Activated naive CD8-positive, alpha-beta T cell treated with anti-CD3 and anti-CD28 coated beads for 36 hours (primary cell): ENCODE measurements around the gene PET100. TPM values are rescaled to one million over a fixed set of nuclear protein-coding genes. Genes with fewer than 3 reads are reported as not detected.

Experiments used
- DNase-seq: peaks from one replicate; pipeline ENCODE4 v3.0.0; 2021
- H3K27ac Mint-ChIP-seq: one replicate; pipeline ENCODE4 v1.8.0; 2022; ENCODE audit warnings: mild to moderate bottlenecking, moderate library complexity, mixed read lengths
- H3K27me3 Mint-ChIP-seq: one replicate; pipeline ENCODE4 v1.8.0; 2022; ENCODE audit warnings: mild to moderate bottlenecking, mixed read lengths
- H3K36me3 Mint-ChIP-seq: one replicate; pipeline ENCODE4 v1.8.0; 2021; ENCODE audit warnings: mild to moderate bottlenecking, mixed read lengths
- H3K4me1 Mint-ChIP-seq: one replicate; pipeline ENCODE4 v1.8.0; 2021; ENCODE audit warnings: mixed read lengths
- H3K4me3 Mint-ChIP-seq: one replicate; pipeline ENCODE4 v1.8.0; 2022; ENCODE audit warnings: mild to moderate bottlenecking, moderate library complexity, mixed read lengths
- H3K9me3 Mint-ChIP-seq: one replicate; pipeline ENCODE4 v1.8.0; 2022; ENCODE audit warnings: mixed read lengths
- total RNA-seq, 2 experiments: library from RNA; stranded (reverse); gene quantifications; one replicate each; pipeline ENCODE4 v1.2.3, GENCODE V29; 2021

PET100 gene
- total RNA-seq, 2 experiments from 2014 or later: 83.7 to 86.0 TPM

- no peak overlapping the region for H3K27ac Mint-ChIP-seq
- H3K4me1 Mint-ChIP-seq: peaks cover 14% of the 10 kb centered on the region
- peaks cover 2% of the 10 kb centered on the region for H3K9me3 Mint-ChIP-seq
- H3K4me3 Mint-ChIP-seq: peak overlapping the region; percentile 69
- DNase-seq: peak; percentile 54
- H3K27me3 Mint-ChIP-seq: peaks cover 45% of the 10 kb centered on the region
- no peaks in the 10 kb centered on the region for H3K36me3 Mint-ChIP-seq
These were observed 40.7 kb downstream of the PET100 start for GRCh38 chr19:7670150-7670783.

GRCh38 chr19:7670790-7671189 is 41.2 kb downstream of the PET100 start:
- Mint-ChIP-seq H3K27ac (no peak overlapping the region), H3K4me1 (peaks cover 15% of the 10 kb centered on the region), H3K27me3 (peaks cover 48% of the 10 kb centered on the region), H3K4me3 (peak overlapping the region; percentile 69), H3K36me3 (no peaks in the 10 kb centered on the region), H3K9me3 (peaks cover 2% of the 10 kb centered on the region)
- DNase-seq: no peak

- H3K4me3 Mint-ChIP-seq: no peak overlapping the region
- H3K27ac Mint-ChIP-seq: no peak overlapping the region
- peaks cover 65% of the 10 kb centered on the region for H3K27me3 Mint-ChIP-seq
- H3K9me3 Mint-ChIP-seq: peaks cover 2% of the 10 kb centered on the region
- H3K36me3 Mint-ChIP-seq: no peaks in the 10 kb centered on the region
- no peak for DNase-seq
- H3K4me1 Mint-ChIP-seq: peaks cover 31% of the 10 kb centered on the region
These were observed 42.9 kb downstream of the PET100 start for GRCh38 chr19:7672522-7672921.

- Mint-ChIP-seq H3K27me3 (peaks cover 65% of the 10 kb centered on the region), H3K4me1 (peaks cover 43% of the 10 kb centered on the region)
These were observed 44.7 kb downstream of the PET100 start for GRCh38 chr19:7674010-7675005.

GRCh38 chr19:7676376-7676775 is 46.8 kb downstream of the PET100 start:
- H3K27ac Mint-ChIP-seq: no peak overlapping the region
- no peaks in the 10 kb centered on the region for H3K36me3 Mint-ChIP-seq
- peaks cover 50% of the 10 kb centered on the region for H3K27me3 Mint-ChIP-seq
- H3K4me3 Mint-ChIP-seq: peak overlapping the region; percentile 18
- DNase-seq: no peak
- H3K9me3 Mint-ChIP-seq: peaks cover 2% of the 10 kb centered on the region
- peaks cover 45% of the 10 kb centered on the region for H3K4me1 Mint-ChIP-seq

More at GRCh38 chr19:7674010-7675005, 44.7 kb downstream of the PET100 start:
- Mint-ChIP-seq H3K36me3 (no peaks in the 10 kb centered on the region), H3K27ac (no peak overlapping the region), H3K9me3 (peaks cover 2% of the 10 kb centered on the region), H3K4me3 (no peak overlapping the region)
- peak; percentile 40 for DNase-seq

GRCh38 chr19:7676854-7677253 is 47.3 kb downstream of the PET100 start, which contains the start of gene MCEMP1:
MCEMP1 (plus strand) TSS chr19:7677090; CDS start chr19:7677121, 31 bp downstream.
- Mint-ChIP-seq H3K27ac (peak within 1 kb of the TSS; percentile 28), H3K9me3 (peaks cover 2% of the 10 kb centered on the region), H3K27me3 (peaks cover 45% of the 10 kb centered on the region), H3K36me3 (peaks cover 2% of the 10 kb centered on the region), H3K4me1 (peaks cover 49% of the 10 kb centered on the region), H3K4me3 (peak within 1 kb of the TSS; percentile 18)
- no peak for DNase-seq

GRCh38 chr19:7677669-7678311 is 48.2 kb downstream of the PET100 start:
- DNase-seq: no peak
- peaks cover 6% of the 10 kb centered on the region for H3K36me3 Mint-ChIP-seq
- H3K4me3 Mint-ChIP-seq: no peak overlapping the region
- H3K27ac Mint-ChIP-seq: no peak overlapping the region
- H3K4me1 Mint-ChIP-seq: peaks cover 53% of the 10 kb centered on the region
- H3K9me3 Mint-ChIP-seq: peaks cover 2% of the 10 kb centered on the region
- peaks cover 44% of the 10 kb centered on the region for H3K27me3 Mint-ChIP-seq

- peak; percentile 69 for DNase-seq
- peaks cover 11% of the 10 kb centered on the region for H3K36me3 Mint-ChIP-seq
- peaks cover 53% of the 10 kb centered on the region for H3K4me1 Mint-ChIP-seq
- H3K9me3 Mint-ChIP-seq: no peaks in the 10 kb centered on the region
- H3K27ac Mint-ChIP-seq: peak overlapping the region; percentile 74
- H3K4me3 Mint-ChIP-seq: peak overlapping the region; percentile 30
- H3K27me3 Mint-ChIP-seq: peaks cover 34% of the 10 kb centered on the region
These were observed 49.6 kb downstream of the PET100 start for GRCh38 chr19:7678971-7679751.

GRCh38 chr19:7679771-7680605 is 50.4 kb downstream of the PET100 start:
- Mint-ChIP-seq H3K36me3 (peaks cover 11% of the 10 kb centered on the region), H3K4me3 (peak overlapping the region; percentile 61), H3K9me3 (no peaks in the 10 kb centered on the region), H3K27me3 (peaks cover 27% of the 10 kb centered on the region), H3K27ac (no peak overlapping the region), H3K4me1 (peaks cover 51% of the 10 kb centered on the region)
- no peak for DNase-seq

- Mint-ChIP-seq H3K27me3 (peaks cover 24% of the 10 kb centered on the region), H3K36me3 (peaks cover 11% of the 10 kb centered on the region), H3K27ac (peak within 1 kb of the TSS; percentile 94), H3K4me3 (peak within 1 kb of the TSS; percentile 94), H3K9me3 (no peaks in the 10 kb centered on the region), H3K4me1 (peaks cover 53% of the 10 kb centered on the region)
- peak; percentile 91 for DNase-seq
These were observed 51.2 kb downstream of the PET100 start, which contains the start of gene TRAPPC5 for GRCh38 chr19:7680606-7681339. TRAPPC5 (plus strand) TSS chr19:7680833; CDS start chr19:7682254, 1,421 bp downstream.
